Measurements from ENCODE around the gene NRSN2. TPM values are rescaled to one million over a fixed set of nuclear protein-coding genes. Genes with fewer than 3 reads are reported as not detected.

The NRSN2 gene
- total RNA-seq, 1 donor from 2014 or later, result 38.2 TPM

GRCh38 chr20:396619-397431, 49.9 kb downstream of the NRSN2 start:
- no peak for DNase-seq (ENCODE audit: low read depth)

DNA sequence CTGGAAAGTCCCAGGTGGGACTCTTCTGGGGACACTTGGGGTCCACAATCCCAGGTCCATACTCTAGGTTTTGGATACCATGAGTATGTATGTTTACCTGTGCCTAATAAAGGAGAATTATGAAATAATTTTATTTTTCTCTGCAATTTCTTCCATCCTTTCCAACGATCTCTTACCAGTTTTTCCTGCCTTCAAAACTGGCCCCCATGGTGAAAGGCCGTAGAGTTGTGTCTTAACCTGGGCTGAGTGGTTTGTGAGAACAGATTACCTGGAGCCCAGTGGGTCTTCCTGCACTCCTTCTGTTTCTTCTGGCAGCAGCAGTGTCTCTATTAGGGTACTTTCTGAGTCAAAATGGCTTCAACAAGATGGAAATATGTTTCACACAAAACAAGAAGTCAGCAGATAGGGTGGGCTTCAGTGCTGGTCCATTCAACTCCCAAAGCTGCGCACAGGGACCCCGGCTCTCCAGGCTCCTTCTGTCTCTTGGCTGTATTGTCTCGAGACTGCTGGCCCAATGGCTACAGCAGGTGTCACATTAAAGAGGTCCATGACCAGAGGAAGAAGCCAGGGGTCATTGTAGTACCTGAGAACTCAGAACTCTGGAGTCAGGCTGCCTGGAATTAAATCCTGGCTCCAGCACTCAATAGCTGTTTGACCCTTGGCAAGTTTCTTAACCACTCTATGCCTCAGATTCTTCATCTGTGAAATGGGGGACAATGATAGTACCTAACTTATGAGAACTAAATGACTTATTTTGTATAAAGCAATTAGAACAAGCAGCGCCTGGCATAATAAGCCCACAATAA, 50.7 kb downstream of the NRSN2 start:
- no peak for DNase-seq (ENCODE audit: low read depth)

GRCh38 chr20:399182-399707, 52.3 kb downstream of the NRSN2 start:
- DNase-seq (ENCODE audit: low read depth), result no peak

DNA sequence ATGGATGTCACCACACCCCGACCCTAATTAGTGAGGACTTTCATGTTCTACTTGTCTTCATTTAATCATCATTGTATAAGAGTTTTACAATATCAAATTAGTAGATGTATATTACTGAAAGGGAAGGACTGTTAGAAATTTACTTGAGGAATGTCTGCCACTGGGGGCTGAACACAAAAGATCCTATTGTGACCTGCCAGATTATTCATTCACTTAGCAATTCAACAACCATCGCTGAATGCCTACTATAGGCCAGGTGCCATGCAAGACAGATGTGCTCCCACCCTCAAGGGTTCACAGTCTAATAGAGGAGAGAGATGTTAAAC, 53.2 kb downstream of the NRSN2 start:
- DNase-seq (ENCODE audit: low read depth), result no peak

GRCh38 chr20:400454-401275, 53.8 kb downstream of the NRSN2 start:
- DNase-seq (ENCODE audit: low read depth), result no peak

DNA sequence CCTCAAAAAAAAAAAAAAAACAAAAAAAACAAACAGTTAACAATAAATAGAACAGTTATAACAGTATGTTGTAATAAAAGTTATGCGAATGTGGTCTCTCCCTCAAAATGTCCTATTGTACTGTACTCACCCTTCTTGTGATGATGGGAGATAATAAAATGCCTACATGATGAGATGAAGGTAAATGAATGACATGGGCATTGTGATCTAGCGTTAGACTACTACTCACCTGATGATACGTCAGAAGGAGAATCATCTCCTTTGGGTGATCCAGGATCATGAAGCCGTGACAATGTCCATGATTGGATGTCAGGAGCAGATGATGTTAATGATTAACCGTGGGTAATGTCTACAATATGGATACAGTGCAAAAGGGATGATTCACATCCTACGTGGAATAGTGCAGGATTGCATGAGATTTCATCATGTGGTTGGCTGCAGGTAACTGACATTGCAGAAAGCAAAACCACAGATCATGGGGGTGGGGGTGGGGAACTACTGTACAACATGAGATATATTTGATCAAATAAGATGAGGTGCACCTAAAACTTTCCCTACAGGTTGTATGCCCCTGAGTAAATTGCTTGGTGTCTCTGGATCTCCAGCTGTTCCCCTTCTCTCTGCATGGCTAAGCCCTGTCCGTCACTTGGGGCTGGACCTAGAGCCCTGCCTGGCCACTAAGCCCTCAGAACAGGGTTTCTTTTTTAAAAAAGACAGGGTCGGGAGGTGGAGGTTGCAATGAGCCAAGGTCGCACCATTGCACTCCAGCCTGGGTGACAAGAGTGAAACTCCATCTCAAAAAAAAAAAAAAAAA, 55.0 kb downstream of the NRSN2 start:
- no peak for DNase-seq (ENCODE audit: low read depth)

GRCh38 chr20:402496-402885, 55.6 kb downstream of the NRSN2 start:
- DNase-seq (ENCODE audit: low read depth), result no peak

GRCh38 chr20:402898-403581, 56.1 kb downstream of the NRSN2 start:
- DNase-seq (ENCODE audit: low read depth), result no peak

- no peak for DNase-seq (ENCODE audit: low read depth)
Observed at GRCh38 chr20:403582-403957, 56.7 kb downstream of the NRSN2 start.

GRCh38 chr20:404088-404487, 57.2 kb downstream of the NRSN2 start:
- no peak for DNase-seq (ENCODE audit: low read depth)

Other genes with a start within 250 kb of the NRSN2 start
- gene DEFB126, start 204.5 kb upstream of the NRSN2 start, total RNA-seq, result not detected in 2 replicates
- gene DEFB127, start 189.7 kb upstream of the NRSN2 start, total RNA-seq, result not detected in 2 replicates
- gene DEFB128, start 157.4 kb upstream of the NRSN2 start, total RNA-seq, result not detected in 2 replicates
- gene DEFB129, start 119.9 kb upstream of the NRSN2 start, total RNA-seq, result not detected in 2 replicates
- not detected in 2 replicates for gene DEFB132, start 89.4 kb upstream of the NRSN2 start, total RNA-seq
- 2.5 and 3.3 TPM in 2 replicates for gene C20orf96, start 56.4 kb upstream of the NRSN2 start, total RNA-seq
- 19.8 and 20.1 TPM in 2 replicates for gene ZCCHC3, start 49.5 kb upstream of the NRSN2 start, total RNA-seq
- gene SOX12, start 21.6 kb upstream of the NRSN2 start, total RNA-seq, result 10.2 and 11.7 TPM in 2 replicates
- 6.1 and 9.6 TPM in 2 replicates for gene TRIB3, start 33.6 kb downstream of the NRSN2 start, total RNA-seq
- gene RBCK1, start 61.2 kb downstream of the NRSN2 start, total RNA-seq, result 85.1 and 106 TPM in 2 replicates
- 29.1 and 40.1 TPM in 2 replicates for gene TBC1D20, start 115.4 kb downstream of the NRSN2 start, total RNA-seq
- 194 and 199 TPM in 2 replicates for gene CSNK2A1, start 196.7 kb downstream of the NRSN2 start, total RNA-seq